IMR-90 (cell line): ENCODE results near the gene COPS4. TPM values are rescaled to one million over a fixed set of nuclear protein-coding genes. Genes with fewer than 3 reads are reported as not detected.
"Not testable (repeated sequence)": the region's sequence is repeated elsewhere in the genome, so short reads cannot be mapped to it uniquely, and the experiment has no call there.

Experiments used
- ATAC-seq: fragments of 200-7000 bp; cut with Tn5 transposase; 2 replicates; pipeline ENCODE4 v1.9.1; 2020; ENCODE audit warnings: low read depth, mild to moderate bottlenecking, moderate library complexity
- BruUV-seq: library from RNA; stranded (reverse); fragments of 400-500 nt; replicated peaks from 2 replicates; lab custom pipeline; 2021; lab: Mats Ljungman, UMichigan
- CTCF ChIA-PET: fragments of 300-600 bp; formaldehyde crosslinking; extraction: SDS; loops from one replicate; lab custom pipeline; 2021; ENCODE audit warnings: antibody characterized with exemption; lab: Yijun Ruan, JAX
- POLR2A ChIA-PET: fragments of 300-600 bp; sonication (Branson Sonifier 250); formaldehyde crosslinking; loops from one replicate; lab custom pipeline; 2022; ENCODE audit warnings: antibody characterized with exemption; ENCODE audit not compliant: unreplicated experiment; lab: Charles Lee
- DNase-seq: peaks from one replicate; pipeline ENCODE4 v3.0.0; 2013
- H2AFZ ChIP-seq: replicated peaks from 2 replicates; pipeline ENCODE3; 2013; ENCODE audit warnings: low read length, mild to moderate bottlenecking; ENCODE audit not compliant: poor library complexity
- H2AK5ac ChIP-seq: 2 replicates; pipeline ENCODE4 v1.6.1; 2013; ENCODE audit warnings: low read depth, low read length, inconsistent platforms
- H2AK9ac ChIP-seq: replicated peaks from 2 replicates; pipeline ENCODE3; 2013; ENCODE audit warnings: mild to moderate bottlenecking, low read depth, low read length, moderate library complexity; ENCODE audit not compliant: poor library complexity
- H2BK120ac ChIP-seq: 2 replicates; pipeline ENCODE4 v1.6.1; 2013; ENCODE audit warnings: low read depth, low read length, inconsistent platforms
- H2BK15ac ChIP-seq: 3 replicates; pipeline ENCODE4 v1.6.1; 2013; ENCODE audit warnings: low read depth, low read length, inconsistent platforms
- H2BK20ac ChIP-seq: 2 replicates; pipeline ENCODE4 v1.6.1; 2013; ENCODE audit warnings: low read depth, mild to moderate bottlenecking, inconsistent platforms, low read length, moderate library complexity
- H2BK5ac ChIP-seq: 2 replicates; pipeline ENCODE4 v1.6.1; 2013; ENCODE audit warnings: mild to moderate bottlenecking, low read depth, low read length, inconsistent platforms; ENCODE audit not compliant: poor library complexity, severe bottlenecking
- H3K14ac ChIP-seq: replicated peaks from 2 replicates; pipeline ENCODE4 v1.6.1; 2013; ENCODE audit warnings: low read depth, low read length, inconsistent platforms
- H3K18ac ChIP-seq: 2 replicates; pipeline ENCODE4 v1.6.1; 2013; ENCODE audit warnings: low read depth, low read length, control low read depth
- H3K23ac ChIP-seq: 2 replicates; pipeline ENCODE4 v1.6.1; 2013; ENCODE audit warnings: low read depth, low read length, inconsistent platforms
- H3K27ac ChIP-seq: 2 replicates; pipeline ENCODE4 v1.5.1; 2013; ENCODE audit warnings: mild to moderate bottlenecking, control low read depth, low read length; ENCODE audit not compliant: insufficient read depth
- H3K27me3 ChIP-seq: 2 replicates; pipeline ENCODE4 v1.6.1; 2013; ENCODE audit warnings: low read length; ENCODE audit not compliant: control insufficient read depth, insufficient read depth
- H3K36me3 ChIP-seq: 2 replicates; pipeline ENCODE4 v1.6.1; 2013; ENCODE audit warnings: low read length, mixed read lengths; ENCODE audit not compliant: control insufficient read depth, insufficient read depth
- H3K4ac ChIP-seq: 2 replicates; pipeline ENCODE4 v1.6.1; 2013; ENCODE audit warnings: low read depth, low read length, inconsistent platforms
- H3K4me1 ChIP-seq: 2 replicates; pipeline ENCODE4 v1.6.1; 2013; ENCODE audit warnings: low read length, mixed read lengths; ENCODE audit not compliant: control insufficient read depth, insufficient read depth
- H3K4me2 ChIP-seq: 2 replicates; pipeline ENCODE4 v1.6.1; 2013; ENCODE audit warnings: low read depth, mild to moderate bottlenecking, control low read depth, low read length, moderate library complexity
- H3K4me3 ChIP-seq: 2 replicates; pipeline ENCODE4 v1.5.1; 2013; ENCODE audit warnings: low read depth, mild to moderate bottlenecking, control low read depth, low read length, moderate library complexity; ENCODE audit not compliant: insufficient read depth
- H3K56ac ChIP-seq: 2 replicates; pipeline ENCODE4 v1.6.1; 2013; ENCODE audit warnings: low read length, inconsistent platforms; ENCODE audit not compliant: insufficient read depth; ENCODE audit errors: extremely low read depth
- H3K79me1 ChIP-seq, 2 experiments: 2 replicates each; pipeline ENCODE4 v1.6.1; 2013; ENCODE audit warnings: low read length in 2 of 2, inconsistent platforms in 1 of 2, low read depth in 1 of 2
- H3K9ac ChIP-seq: 2 replicates; pipeline ENCODE4 v1.6.1; 2013; ENCODE audit warnings: low read depth, low read length, control low read depth
- H3K9me1 ChIP-seq: 2 replicates; pipeline ENCODE4 v1.6.1; 2013; ENCODE audit warnings: low read length, inconsistent platforms; ENCODE audit not compliant: insufficient read depth
- H3K9me3 ChIP-seq: 2 replicates; pipeline ENCODE4 v1.6.1; 2013; ENCODE audit warnings: low read length; ENCODE audit not compliant: control insufficient read depth, insufficient read depth
- H4K20me1 ChIP-seq: 2 replicates; pipeline ENCODE4 v1.6.1; 2013; ENCODE audit warnings: low read length, inconsistent platforms; ENCODE audit not compliant: insufficient read depth
- H4K5ac ChIP-seq: 2 replicates; pipeline ENCODE4 v1.6.1; 2013; ENCODE audit warnings: mild to moderate bottlenecking, low read depth, low read length, control low read depth
- H4K8ac ChIP-seq, 2 experiments: 2 replicates each; pipeline ENCODE4 v1.6.1; 2013; ENCODE audit warnings: low read depth in 2 of 2, low read length in 2 of 2, control low read depth in 1 of 2, inconsistent platforms in 1 of 2
- H4K91ac ChIP-seq: 2 replicates; pipeline ENCODE4 v1.6.1; 2013; ENCODE audit warnings: low read depth, low read length, inconsistent platforms; ENCODE audit not compliant: insufficient read depth
- WGBS, 2 experiments: methylation state at CpG; one replicate each; pipeline versions ENCODE4 v1.1.5 to v1.1.7; 2013; ENCODE audit warnings: missing lambda C conversion rate in 2 of 2; ENCODE audit not compliant: insufficient read length in 1 of 2; ENCODE audit errors: extremely low coverage in 2 of 2; 5-methylcytosine and 5-hydroxymethylcytosine counted together
- dilution Hi-C: fragments of 300-500 bp; cut with HindIII; formaldehyde crosslinking; loops from one replicate; pipeline ENCODE4 v1.14.3; 2018; ENCODE audit warnings: low sequenced_read_pairs; ENCODE audit not compliant: unreplicated experiment
- in situ Hi-C: fragments of 300-500 bp; cut with MboI; formaldehyde crosslinking; loops from 3 replicates; pipeline ENCODE4 v1.14.3; 2019; ENCODE audit warnings: low sequenced_read_pairs, inconsistent platforms, mixed read lengths
- intact Hi-C: fragments of 100-400 bp; cut with micrococcal nuclease; formaldehyde crosslinking; loops from 2 replicates; pipeline ENCODE4 v1.10.0; 2022
- polyA plus RNA-seq, 3 experiments: library from polyadenylated mRNA; depleted of rRNA; stranded (reverse); fragments of >200 nt; gene quantifications; 2 replicates each; pipeline ENCODE4 v1.2.3, GENCODE V29; 2012; ENCODE audit warnings: low replicate concordance in 1 of 3
- total RNA-seq: library from RNA; depleted of rRNA; stranded (reverse); fragments of >200 nt; gene quantifications from 2 replicates; pipeline ENCODE4 v1.2.3, GENCODE V29; 2012

COPS4 gene
- total and polyA plus RNA-seq, 2 of the 4 experiments (the other 2 are of a cell fraction) = 40.1 to 115 TPM

- H2BK15ac ChIP-seq, H4K20me1 ChIP-seq, H3K4me2 ChIP-seq, H3K18ac ChIP-seq, BruUV-seq, H3K56ac ChIP-seq, H3K23ac ChIP-seq, DNase-seq, H2BK20ac ChIP-seq, H2AFZ ChIP-seq, H2BK5ac ChIP-seq, H3K4me3 ChIP-seq, H4K91ac ChIP-seq, in situ Hi-C loops, H3K9me1 ChIP-seq, POLR2A ChIA-PET, intact Hi-C loops, H3K27ac ChIP-seq, H3K14ac ChIP-seq, H3K4me1 ChIP-seq, H3K9ac ChIP-seq, H3K4ac ChIP-seq, H4K5ac ChIP-seq, H3K79me1 ChIP-seq, H3K27me3 ChIP-seq, H2BK120ac ChIP-seq, ATAC-seq, dilution Hi-C loops, H3K36me3 ChIP-seq, H2AK5ac ChIP-seq, CTCF ChIA-PET, H2AK9ac ChIP-seq, H4K8ac ChIP-seq: not testable (repeated sequence)
- peaks cover 14% of the 10 kb centered on the region for H3K9me3 ChIP-seq
- no CpG with 5 or more reads among the region's 1 CpG for whole genome bisulfite sequencing, 2 experiments
Measured at GRCh38 chr4:83023599-83023998, 11.4 kb upstream of the COPS4 start.
